Nephron (organoid): ENCODE measurements around the gene MCCC1.

ENCODE experiments used
- H3K27ac Mint-ChIP-seq, 3 experiments: 2 replicates each; pipeline ENCODE4 v1.8.0; 2020; ENCODE audit warnings: mixed read lengths in 3 of 3, mild to moderate bottlenecking in 2 of 3, moderate library complexity in 1 of 3
- H3K27me3 Mint-ChIP-seq: 2 replicates; pipeline ENCODE4 v1.8.0; 2021; ENCODE audit warnings: low read depth, mild to moderate bottlenecking, moderate library complexity, mixed read lengths
- H3K36me3 Mint-ChIP-seq: 2 replicates; pipeline ENCODE4 v1.8.0; 2020; ENCODE audit warnings: low read depth, mixed read lengths
- H3K4me1 Mint-ChIP-seq: 2 replicates; pipeline ENCODE4 v1.8.0; 2020; ENCODE audit warnings: mixed read lengths
- H3K4me3 Mint-ChIP-seq, 3 experiments: 2 replicates each; pipeline ENCODE4 v1.8.0; 2020; ENCODE audit warnings: mild to moderate bottlenecking in 3 of 3, mixed read lengths in 3 of 3, moderate library complexity in 2 of 3
- H3K9me3 Mint-ChIP-seq: 2 replicates; pipeline ENCODE4 v1.8.0; 2020; ENCODE audit warnings: mixed read lengths
- TF ChIP-seq, protein P1 (sequence below), 3 experiments: fragments of 200-600 bp; sonication (generic); IDR thresholded peaks; one replicate each; pipeline ENCODE4 v1.5.0; 2021; ENCODE audit warnings: antibody characterized with exemption in 3 of 3; ENCODE audit not compliant: unreplicated experiment in 3 of 3

MCCC1 gene

DNA sequence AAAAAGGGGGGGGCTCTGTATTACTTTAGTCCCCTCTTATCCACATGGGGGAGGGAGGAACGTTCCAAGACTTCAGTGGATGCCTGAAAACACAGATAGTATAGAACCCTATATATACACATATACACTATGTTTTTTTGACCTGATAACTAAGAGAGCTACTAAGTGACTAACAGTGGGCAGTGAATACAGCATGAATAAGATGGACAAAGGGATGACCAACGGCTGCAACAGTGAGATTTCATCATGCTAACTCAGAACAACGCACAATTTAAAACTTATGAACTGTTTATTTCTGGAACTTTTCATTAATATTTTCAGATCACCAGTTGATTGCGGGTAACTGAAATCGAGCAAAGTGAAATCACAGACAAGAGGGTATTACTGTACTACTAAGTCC lies 126.2 kb downstream of the MCCC1 start:
- TF ChIP-seq, protein P1, sequence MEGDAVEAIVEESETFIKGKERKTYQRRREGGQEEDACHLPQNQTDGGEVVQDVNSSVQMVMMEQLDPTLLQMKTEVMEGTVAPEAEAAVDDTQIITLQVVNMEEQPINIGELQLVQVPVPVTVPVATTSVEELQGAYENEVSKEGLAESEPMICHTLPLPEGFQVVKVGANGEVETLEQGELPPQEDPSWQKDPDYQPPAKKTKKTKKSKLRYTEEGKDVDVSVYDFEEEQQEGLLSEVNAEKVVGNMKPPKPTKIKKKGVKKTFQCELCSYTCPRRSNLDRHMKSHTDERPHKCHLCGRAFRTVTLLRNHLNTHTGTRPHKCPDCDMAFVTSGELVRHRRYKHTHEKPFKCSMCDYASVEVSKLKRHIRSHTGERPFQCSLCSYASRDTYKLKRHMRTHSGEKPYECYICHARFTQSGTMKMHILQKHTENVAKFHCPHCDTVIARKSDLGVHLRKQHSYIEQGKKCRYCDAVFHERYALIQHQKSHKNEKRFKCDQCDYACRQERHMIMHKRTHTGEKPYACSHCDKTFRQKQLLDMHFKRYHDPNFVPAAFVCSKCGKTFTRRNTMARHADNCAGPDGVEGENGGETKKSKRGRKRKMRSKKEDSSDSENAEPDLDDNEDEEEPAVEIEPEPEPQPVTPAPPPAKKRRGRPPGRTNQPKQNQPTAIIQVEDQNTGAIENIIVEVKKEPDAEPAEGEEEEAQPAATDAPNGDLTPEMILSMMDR (IDR thresholded peaks at IDR 0.05; ENCODE audit: unreplicated experiment in 3 of 3), result no peak
- Mint-ChIP-seq H3K4me1 (peaks cover 23% of the 10 kb centered on the region), H3K4me3 (no peak overlapping the region), H3K9me3 (no peaks in the 10 kb centered on the region), H3K27me3 (no peaks in the 10 kb centered on the region), H3K27ac (peak overlapping the region in 1 of 3 experiments; percentile 51), H3K36me3 (no peaks in the 10 kb centered on the region)

DNA sequence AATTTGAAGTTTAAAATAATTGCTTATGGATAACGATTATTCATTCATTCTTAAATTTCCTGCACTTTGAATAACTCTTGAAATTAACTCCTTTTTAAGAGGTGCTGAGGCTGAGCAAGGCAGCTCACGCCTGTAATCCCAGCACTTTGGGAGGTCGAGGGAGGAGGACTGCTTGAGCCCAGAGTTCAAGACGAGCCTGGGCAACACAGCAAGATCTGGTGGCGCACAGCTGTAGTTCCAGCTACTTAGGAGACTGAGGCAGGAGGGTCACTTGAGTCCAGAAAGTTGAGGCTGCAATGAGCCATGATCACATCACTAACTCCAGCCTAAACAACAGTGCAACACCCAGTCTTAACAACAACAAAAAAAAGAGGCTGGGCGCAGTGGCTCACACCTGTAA lies 126.9 kb downstream of the MCCC1 start:
- Mint-ChIP-seq H3K4me1 (peaks cover 27% of the 10 kb centered on the region), H3K36me3 (no peaks in the 10 kb centered on the region), H3K4me3 (no peak overlapping the region), H3K9me3 (no peaks in the 10 kb centered on the region), H3K27ac (peak overlapping the region in 2 of 3 experiments; percentile 37 to 95), H3K27me3 (no peaks in the 10 kb centered on the region)
- TF ChIP-seq, protein P1 (IDR thresholded peaks at IDR 0.05; ENCODE audit: unreplicated experiment in 3 of 3), result no peak

DNA sequence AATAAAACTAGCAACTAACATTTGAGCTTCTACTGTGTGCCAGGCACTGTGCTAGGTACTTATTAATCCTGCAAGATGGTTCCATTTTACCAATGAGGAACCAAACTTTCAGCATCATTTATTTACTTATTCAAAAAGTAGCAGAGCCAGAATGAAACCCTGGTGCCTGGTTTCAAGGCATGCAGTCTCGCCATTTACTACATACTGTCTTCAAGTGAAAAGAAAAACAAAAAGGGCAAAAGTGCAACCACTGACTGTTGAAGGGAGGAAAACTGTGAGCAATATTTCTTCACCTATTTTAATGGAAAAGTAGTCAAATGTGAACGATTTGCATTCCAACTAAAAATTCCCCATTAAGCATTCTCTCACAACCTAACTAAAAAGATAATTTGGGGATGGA lies 127.7 kb downstream of the MCCC1 start:
- Mint-ChIP-seq H3K4me1 (peaks cover 30% of the 10 kb centered on the region), H3K27ac (peak overlapping the region in 2 of 3 experiments; percentile 30 to 95), H3K27me3 (no peaks in the 10 kb centered on the region), H3K4me3 (peak overlapping the region in 1 of 3 experiments; percentile 3), H3K36me3 (no peaks in the 10 kb centered on the region), H3K9me3 (no peaks in the 10 kb centered on the region)
- TF ChIP-seq, protein P1 (IDR thresholded peaks at IDR 0.05; ENCODE audit: unreplicated experiment in 3 of 3), result no peak

DNA sequence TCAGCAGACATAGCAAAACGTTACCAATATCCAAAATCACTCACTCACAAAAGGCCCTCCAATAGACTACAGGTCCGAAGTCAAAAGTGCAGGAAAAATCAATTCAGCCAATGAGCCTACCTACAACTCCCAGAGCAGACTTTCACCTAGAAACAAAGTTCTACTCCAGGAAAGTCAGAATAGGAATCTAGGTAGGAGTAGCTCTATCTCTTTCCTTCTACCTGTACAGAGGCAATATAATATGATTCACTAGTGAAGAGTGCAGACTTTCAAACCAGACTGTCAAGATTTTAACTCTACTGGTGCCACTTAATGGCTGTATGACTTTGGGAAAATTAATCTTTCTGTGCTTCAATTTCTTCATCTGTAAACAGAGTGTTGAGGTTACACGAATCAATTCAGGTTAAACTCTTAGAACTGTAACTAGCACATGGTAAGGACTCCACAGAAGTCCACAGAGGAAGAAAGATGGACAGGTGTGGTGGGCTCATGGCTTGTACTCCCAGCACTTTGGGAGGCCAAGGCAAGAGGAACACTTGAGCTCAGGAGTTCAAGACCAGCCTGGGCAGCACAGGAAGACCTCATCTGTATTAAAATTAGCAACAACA lies 128.4 kb downstream of the MCCC1 start:
- H3K4me1 Mint-ChIP-seq, result peaks cover 34% of the 10 kb centered on the region
- no peaks in the 10 kb centered on the region for H3K27me3 Mint-ChIP-seq
- TF ChIP-seq, protein P1 (IDR thresholded peaks at IDR 0.05; ENCODE audit: unreplicated experiment in 3 of 3), result no peak
- H3K36me3 Mint-ChIP-seq, result no peaks in the 10 kb centered on the region
- no peak overlapping the region for H3K4me3 Mint-ChIP-seq
- peak overlapping the region in 2 of 3 experiments; percentile 60 to 95 for H3K27ac Mint-ChIP-seq
- no peaks in the 10 kb centered on the region for H3K9me3 Mint-ChIP-seq

DNA sequence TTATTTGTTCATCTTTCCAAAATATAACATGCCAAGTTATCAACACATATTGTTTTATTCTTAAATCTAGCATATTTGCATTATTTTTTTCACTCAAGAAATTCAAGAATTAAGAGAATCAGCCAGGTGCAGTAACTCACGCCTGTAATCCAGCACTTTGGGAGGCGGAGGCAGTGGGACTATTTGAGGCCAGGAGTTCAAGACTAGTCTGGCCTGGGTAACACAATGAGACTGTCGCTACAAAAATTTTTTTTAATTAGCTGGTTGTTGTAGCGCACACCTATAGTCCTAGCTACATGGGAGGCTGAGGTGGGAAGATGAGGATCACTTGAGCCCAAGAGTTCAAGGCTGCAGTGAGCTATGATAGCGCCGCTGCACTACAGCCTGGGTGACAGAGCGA lies 129.4 kb downstream of the MCCC1 start:
- Mint-ChIP-seq H3K36me3 (peaks cover 3% of the 10 kb centered on the region), H3K9me3 (no peaks in the 10 kb centered on the region), H3K27me3 (no peaks in the 10 kb centered on the region), H3K4me1 (peaks cover 34% of the 10 kb centered on the region), H3K27ac (no peak overlapping the region), H3K4me3 (no peak overlapping the region)
- TF ChIP-seq, protein P1 (IDR thresholded peaks at IDR 0.05; ENCODE audit: unreplicated experiment in 3 of 3), result no peak

DNA sequence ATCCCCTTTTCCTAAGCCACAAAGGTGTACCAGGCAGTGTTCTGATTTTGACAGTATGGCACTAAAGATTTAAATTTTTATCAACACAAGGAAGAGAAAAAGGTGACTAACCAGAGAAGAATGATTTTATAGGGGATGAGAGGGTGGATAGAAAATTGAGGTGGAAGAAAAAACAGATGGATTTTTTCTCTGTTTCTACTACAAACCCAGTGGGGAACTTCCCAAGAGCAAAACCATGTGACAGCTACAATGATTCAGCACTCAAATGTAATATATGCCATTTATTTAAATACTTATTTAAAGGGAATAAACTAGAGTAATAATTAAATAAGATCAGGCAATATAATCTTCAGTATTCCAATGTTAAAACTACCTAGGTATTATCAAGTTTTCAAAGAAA lies 130.0 kb downstream of the MCCC1 start:
- Mint-ChIP-seq H3K36me3 (peaks cover 3% of the 10 kb centered on the region), H3K9me3 (no peaks in the 10 kb centered on the region), H3K27me3 (no peaks in the 10 kb centered on the region), H3K27ac (peak overlapping the region in 1 of 3 experiments; percentile 57), H3K4me3 (no peak overlapping the region), H3K4me1 (peaks cover 34% of the 10 kb centered on the region)
- TF ChIP-seq, protein P1 (IDR thresholded peaks at IDR 0.05; ENCODE audit: unreplicated experiment in 3 of 3), result no peak
